Measurements from ENCODE around the gene INTS1. TPM values are rescaled to one million over a fixed set of nuclear protein-coding genes. Genes with fewer than 3 reads are reported as not detected.

The INTS1 gene, protein sequence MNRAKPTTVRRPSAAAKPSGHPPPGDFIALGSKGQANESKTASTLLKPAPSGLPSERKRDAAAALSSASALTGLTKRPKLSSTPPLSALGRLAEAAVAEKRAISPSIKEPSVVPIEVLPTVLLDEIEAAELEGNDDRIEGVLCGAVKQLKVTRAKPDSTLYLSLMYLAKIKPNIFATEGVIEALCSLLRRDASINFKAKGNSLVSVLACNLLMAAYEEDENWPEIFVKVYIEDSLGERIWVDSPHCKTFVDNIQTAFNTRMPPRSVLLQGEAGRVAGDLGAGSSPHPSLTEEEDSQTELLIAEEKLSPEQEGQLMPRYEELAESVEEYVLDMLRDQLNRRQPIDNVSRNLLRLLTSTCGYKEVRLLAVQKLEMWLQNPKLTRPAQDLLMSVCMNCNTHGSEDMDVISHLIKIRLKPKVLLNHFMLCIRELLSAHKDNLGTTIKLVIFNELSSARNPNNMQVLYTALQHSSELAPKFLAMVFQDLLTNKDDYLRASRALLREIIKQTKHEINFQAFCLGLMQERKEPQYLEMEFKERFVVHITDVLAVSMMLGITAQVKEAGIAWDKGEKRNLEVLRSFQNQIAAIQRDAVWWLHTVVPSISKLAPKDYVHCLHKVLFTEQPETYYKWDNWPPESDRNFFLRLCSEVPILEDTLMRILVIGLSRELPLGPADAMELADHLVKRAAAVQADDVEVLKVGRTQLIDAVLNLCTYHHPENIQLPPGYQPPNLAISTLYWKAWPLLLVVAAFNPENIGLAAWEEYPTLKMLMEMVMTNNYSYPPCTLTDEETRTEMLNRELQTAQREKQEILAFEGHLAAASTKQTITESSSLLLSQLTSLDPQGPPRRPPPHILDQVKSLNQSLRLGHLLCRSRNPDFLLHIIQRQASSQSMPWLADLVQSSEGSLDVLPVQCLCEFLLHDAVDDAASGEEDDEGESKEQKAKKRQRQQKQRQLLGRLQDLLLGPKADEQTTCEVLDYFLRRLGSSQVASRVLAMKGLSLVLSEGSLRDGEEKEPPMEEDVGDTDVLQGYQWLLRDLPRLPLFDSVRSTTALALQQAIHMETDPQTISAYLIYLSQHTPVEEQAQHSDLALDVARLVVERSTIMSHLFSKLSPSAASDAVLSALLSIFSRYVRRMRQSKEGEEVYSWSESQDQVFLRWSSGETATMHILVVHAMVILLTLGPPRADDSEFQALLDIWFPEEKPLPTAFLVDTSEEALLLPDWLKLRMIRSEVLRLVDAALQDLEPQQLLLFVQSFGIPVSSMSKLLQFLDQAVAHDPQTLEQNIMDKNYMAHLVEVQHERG (N-terminal part only)
- 14.6 and 18.4 TPM in 2 replicates for polyA plus RNA-seq (2011; rRNA removed)
- polyA plus RNA-seq (2012; cell fraction: cytosol; rRNA removed): 50.9 and 73.0 TPM in 2 replicates
- 263 and 419 TPM in 2 replicates for polyA plus RNA-seq (2012; cell fraction: nucleus; rRNA removed)
- 48.0 to 48.7 TPM (median 48.1 TPM) in 3 replicates for polyA plus RNA-seq (2017; fragmentation: RNase III; extraction: RNeasy Plus Mini Kit Qiagen cat#74134 plus additional on column Dnase treatment)
- 28.4 and 51.5 TPM in 2 replicates for polyA minus RNA-seq (2011; rRNA and poly(A)+ RNA removed)

DNA sequence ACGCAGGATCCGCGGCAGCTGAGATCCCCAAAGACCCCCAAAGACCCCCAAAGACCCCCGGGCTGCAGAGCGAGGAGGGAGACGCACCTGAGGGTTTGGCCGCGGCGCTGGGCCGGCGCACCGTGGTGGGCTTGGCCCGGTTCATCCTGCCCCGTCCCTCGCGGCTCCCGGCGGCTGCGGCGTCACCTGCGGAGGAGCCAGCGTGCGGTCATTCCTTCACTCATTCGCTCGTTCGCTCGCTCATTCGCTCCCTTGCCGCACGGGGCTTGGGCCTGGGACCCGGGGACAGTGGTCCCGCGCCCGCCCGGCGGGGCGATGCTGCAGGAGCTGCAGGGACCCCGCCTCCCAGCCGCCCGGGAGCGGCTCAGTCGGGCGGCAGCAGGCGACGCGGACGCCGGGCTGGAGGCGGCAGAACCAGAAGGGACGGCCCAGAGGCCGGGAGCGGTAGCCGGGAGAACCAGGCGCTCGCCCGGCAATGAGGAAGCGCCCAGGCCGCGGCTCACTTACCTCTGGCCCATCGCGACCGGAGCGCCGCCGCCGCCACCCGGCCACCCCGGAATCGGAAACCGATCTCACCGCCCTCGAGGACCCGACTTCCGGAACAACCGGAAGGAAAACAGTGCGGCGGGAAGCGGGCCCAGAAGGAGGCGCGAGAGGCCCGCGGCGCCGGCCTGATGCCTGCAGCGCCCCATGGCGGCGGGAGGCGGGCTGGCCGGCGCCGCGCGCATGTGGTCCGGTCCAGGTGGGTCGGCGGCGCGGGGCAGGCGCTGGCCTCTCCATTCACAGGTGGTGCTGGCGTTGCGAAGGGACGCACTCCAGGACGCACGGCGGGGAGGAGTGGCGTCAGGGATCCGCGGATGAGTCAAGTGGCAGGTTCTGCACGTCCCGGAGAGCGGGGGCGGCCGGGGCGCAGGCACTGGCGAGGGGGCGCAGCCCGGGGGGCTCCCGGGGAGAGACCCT, at the start of gene INTS1:
Gene INTS1, minus strand, starts transcription at position 574 of the 960 bp plus-strand sequence. Its CDS starts 429 bp downstream, at position 145.
- no peaks in the 10 kb centered on the region for H3K9me3 ChIP-seq
- POLR2A ChIA-PET: no interaction called here
- ATAC-seq (peak; percentile 86 to 87), FAIRE-seq (no peak), DNase-seq (ENCODE audit: low read depth in 1 of 2, low spot score in 1 of 2) (peak; percentile 85 to 95)
- peak within 1 kb of the TSS; percentile 91 for H3K4me2 ChIP-seq
- CTCF ChIA-PET: interaction anchor here (0.6 to 8.2 kb wide), 19 partner anchors 13 to 833 kb away, joined by 3 to 103 read pairs (median 4); partner anchors contain the start of gene TMEM184A
- peaks cover 51% of the 10 kb centered on the region for H3K4me1 ChIP-seq
- H3K4me3 ChIP-seq: peak within 1 kb of the TSS; percentile 93
- peak within 1 kb of the TSS; percentile 87 to 98 for H3K27ac ChIP-seq
- 1% methylated on average over 19 of the region's 118 CpGs for WGBS (ENCODE audit: missing lambda C conversion rate)
- TF ChIP-seq, protein P1, sequence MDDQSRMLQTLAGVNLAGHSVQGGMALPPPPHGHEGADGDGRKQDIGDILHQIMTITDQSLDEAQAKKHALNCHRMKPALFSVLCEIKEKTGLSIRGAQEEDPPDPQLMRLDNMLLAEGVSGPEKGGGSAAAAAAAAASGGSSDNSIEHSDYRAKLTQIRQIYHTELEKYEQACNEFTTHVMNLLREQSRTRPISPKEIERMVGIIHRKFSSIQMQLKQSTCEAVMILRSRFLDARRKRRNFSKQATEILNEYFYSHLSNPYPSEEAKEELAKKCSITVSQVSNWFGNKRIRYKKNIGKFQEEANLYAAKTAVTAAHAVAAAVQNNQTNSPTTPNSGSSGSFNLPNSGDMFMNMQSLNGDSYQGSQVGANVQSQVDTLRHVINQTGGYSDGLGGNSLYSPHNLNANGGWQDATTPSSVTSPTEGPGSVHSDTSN (IDR thresholded peaks at IDR 0.05): peak; percentile 62; the same call in 1 of the 2 replicates
- TF ChIP-seq KDM5A (IDR thresholded peaks at IDR 0.05): peak; percentile 77
- TF ChIP-seq MAFK (IDR thresholded peaks at IDR 0.05; ENCODE audit: partially characterized antibody): no peak
- TF ChIP-seq, protein P2, sequence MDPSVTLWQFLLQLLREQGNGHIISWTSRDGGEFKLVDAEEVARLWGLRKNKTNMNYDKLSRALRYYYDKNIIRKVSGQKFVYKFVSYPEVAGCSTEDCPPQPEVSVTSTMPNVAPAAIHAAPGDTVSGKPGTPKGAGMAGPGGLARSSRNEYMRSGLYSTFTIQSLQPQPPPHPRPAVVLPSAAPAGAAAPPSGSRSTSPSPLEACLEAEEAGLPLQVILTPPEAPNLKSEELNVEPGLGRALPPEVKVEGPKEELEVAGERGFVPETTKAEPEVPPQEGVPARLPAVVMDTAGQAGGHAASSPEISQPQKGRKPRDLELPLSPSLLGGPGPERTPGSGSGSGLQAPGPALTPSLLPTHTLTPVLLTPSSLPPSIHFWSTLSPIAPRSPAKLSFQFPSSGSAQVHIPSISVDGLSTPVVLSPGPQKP (IDR thresholded peaks at IDR 0.05; ENCODE audit: low read depth, low read length): no peak
- peak; percentile 95 for TF ChIP-seq FOXS1 (CRISPR knock-in tag; IDR thresholded peaks at IDR 0.05)
- peak; percentile 70 for TF ChIP-seq HOXB5 (CRISPR knock-in tag; IDR thresholded peaks at IDR 0.05)
- peak; percentile 40; the same call in 1 of the 2 replicates for TF ChIP-seq GATA3 (IDR thresholded peaks at IDR 0.05; ENCODE audit: borderline replicate concordance)
- TF ChIP-seq CTCF (IDR thresholded peaks at IDR 0.05): peak; percentile 86
- TF ChIP-seq ZNF302 (CRISPR knock-in tag; IDR thresholded peaks at IDR 0.05): no peak
- no peak for TF ChIP-seq RARB (CRISPR knock-in tag; IDR thresholded peaks at IDR 0.05)
- TF ChIP-seq JUN (IDR thresholded peaks at IDR 0.05): peak; percentile 87 to 99; a peak in 4 of 5 replicates
- no peak for TF ChIP-seq REST (IDR thresholded peaks at IDR 0.05)
- TF ChIP-seq EHMT2 (IDR thresholded peaks at IDR 0.05; ENCODE audit: low read depth): no peak
- no peak for TF ChIP-seq HOXB13 (CRISPR knock-in tag; IDR thresholded peaks at IDR 0.05; ENCODE audit: low read depth)
- no peak for TF ChIP-seq CBX8 (IDR thresholded peaks at IDR 0.05)
- TF ChIP-seq JUNB (IDR thresholded peaks at IDR 0.05): no peak
- no peak for TF ChIP-seq USF2 (IDR thresholded peaks at IDR 0.05)
- no peak for TF ChIP-seq KDM1A (IDR thresholded peaks at IDR 0.05; ENCODE audit: low read depth)
- no peak for TF ChIP-seq FOSB (CRISPR knock-in tag; IDR thresholded peaks at IDR 0.05)
- TF ChIP-seq ZC3H11A (IDR thresholded peaks at IDR 0.05): no peak
- TF ChIP-seq ZSCAN20 (CRISPR knock-in tag; IDR thresholded peaks at IDR 0.05): 0 out of 2 replicates have a peak, but pooled peaks have one; percentile 23
- TF ChIP-seq CHD4 (IDR thresholded peaks at IDR 0.05; ENCODE audit: borderline replicate concordance): no peak
- no peak for TF ChIP-seq HDAC2 (IDR thresholded peaks at IDR 0.05)
- TF ChIP-seq EP300 (IDR thresholded peaks at IDR 0.05): peak in 1 of 2 experiments; percentile 16; a peak in 1 of 5 replicates

All from A549 (cell line).